Panc1 (cell line): ENCODE measurements around the gene RAB3IP. TPM values are rescaled to one million over a fixed set of nuclear protein-coding genes. Genes with fewer than 3 reads are reported as not detected.
"Not testable (repeated sequence)": the region's sequence is repeated elsewhere in the genome, so short reads cannot be mapped to it uniquely, and the experiment has no call there.

Experiments used
- ATAC-seq: fragments of 200-7000 bp; cut with Tn5 transposase; 2 replicates; pipeline ENCODE4 v1.9.1; 2020; ENCODE audit warnings: mild to moderate bottlenecking, moderate library complexity
- BruUV-seq: library from RNA; stranded (reverse); fragments of 400-500 nt; replicated peaks from 2 replicates; lab custom pipeline; 2021; lab: Mats Ljungman, UMichigan
- CTCF ChIA-PET: fragments of 300-600 bp; sonication (Branson Sonifier 250); formaldehyde crosslinking; loops from one replicate; lab custom pipeline; 2022; ENCODE audit warnings: antibody characterized with exemption; lab: Charles Lee
- POLR2A ChIA-PET: fragments of 300-600 bp; sonication (Branson Sonifier 250); formaldehyde crosslinking; loops from one replicate; lab custom pipeline; 2022; ENCODE audit warnings: antibody characterized with exemption; lab: Charles Lee
- DNase-seq: peaks from one replicate; pipeline ENCODE4 v3.0.0-alpha.2; 2010; ENCODE audit warnings: low read depth, low spot score
- H3K27ac ChIP-seq: 2 replicates; pipeline ENCODE4 v1.5.1; 2011; ENCODE audit warnings: mild to moderate bottlenecking, low read length, inconsistent platforms
- H3K27me3 ChIP-seq: fragments of 200-500 bp; sonication (Bioruptor generic); 2 replicates; pipeline ENCODE4 v1.6.0; 2014; ENCODE audit warnings: low read length, inconsistent platforms; ENCODE audit not compliant: control insufficient read depth, insufficient read depth
- H3K36me3 ChIP-seq: fragments of 200-500 bp; sonication (Bioruptor generic); 2 replicates; pipeline ENCODE4 v1.5.1; 2014; ENCODE audit warnings: inconsistent platforms, mild to moderate bottlenecking, low read length, moderate library complexity; ENCODE audit not compliant: control insufficient read depth, insufficient read depth
- H3K4me1 ChIP-seq: 2 replicates; pipeline ENCODE4 v1.5.1; 2011; ENCODE audit warnings: inconsistent platforms, mild to moderate bottlenecking, low read length, moderate library complexity; ENCODE audit not compliant: control insufficient read depth, insufficient read depth
- H3K4me3 ChIP-seq, 2 experiments: 2 replicates each; pipeline ENCODE4 v1.5.1; 2011 to 2012; ENCODE audit warnings: low read depth in 2 of 2, low read length in 2 of 2, mild to moderate bottlenecking in 2 of 2, inconsistent platforms in 1 of 2, moderate library complexity in 1 of 2
- H3K9me3 ChIP-seq: fragments of 200-500 bp; sonication (Bioruptor generic); 2 replicates; pipeline ENCODE4 v1.5.1; 2014; ENCODE audit warnings: low read depth, mild to moderate bottlenecking, inconsistent platforms, low read length, moderate library complexity; ENCODE audit not compliant: control insufficient read depth, insufficient read depth
- POLR2AphosphoS5 ChIP-seq: IDR thresholded peaks from 2 replicates; pipeline ENCODE4 v1.6.1; 2012; ENCODE audit warnings: mild to moderate bottlenecking, low read depth, low read length, moderate library complexity
- SIN3A ChIP-seq: IDR thresholded peaks from 2 replicates; pipeline ENCODE4 v1.6.1; 2012; ENCODE audit warnings: low read depth, mild to moderate bottlenecking, low read length, moderate library complexity, borderline replicate concordance; ENCODE audit not compliant: insufficient read depth
- TCF7L2 ChIP-seq: IDR thresholded peaks from 2 replicates; pipeline ENCODE4 v1.6.1; 2011; ENCODE audit warnings: mild to moderate bottlenecking, low read depth, low read length, inconsistent platforms
- in situ Hi-C: cut with HindIII; loops from 2 replicates; pipeline ENCODE4 v1.10.0; 2016; ENCODE audit warnings: low sequenced_read_pairs, low pct_unique_long_range_greater_than_20kb
- intact Hi-C: fragments of 100-400 bp; cut with micrococcal nuclease; formaldehyde crosslinking; loops from one replicate; pipeline ENCODE4 v1.10.0; 2022; ENCODE audit not compliant: unreplicated experiment
- total RNA-seq: library from RNA; stranded (reverse); gene quantifications from one replicate; pipeline ENCODE4 v1.2.1, GENCODE V29; 2021; ENCODE audit not compliant: unreplicated experiment
- TF ChIP-seq, protein P1 (sequence below), 2 experiments: IDR thresholded peaks; 2 replicates each; pipeline ENCODE4 v1.6.1; 2011 to 2012; ENCODE audit warnings: low read depth in 2 of 2, control low read depth in 1 of 2, low read length in 1 of 2, mild to moderate bottlenecking in 1 of 2, moderate library complexity in 1 of 2; ENCODE audit not compliant: insufficient read depth in 1 of 2
- TF ChIP-seq, protein P2 (sequence below): fragments of 450-650 bp; IDR thresholded peaks from 2 replicates; pipeline ENCODE4 v1.5.1; 2017; ENCODE audit warnings: mild to moderate bottlenecking

The RAB3IP gene
- total RNA-seq, 1 experiment from 2014 or later: 22.9 TPM

DNA sequence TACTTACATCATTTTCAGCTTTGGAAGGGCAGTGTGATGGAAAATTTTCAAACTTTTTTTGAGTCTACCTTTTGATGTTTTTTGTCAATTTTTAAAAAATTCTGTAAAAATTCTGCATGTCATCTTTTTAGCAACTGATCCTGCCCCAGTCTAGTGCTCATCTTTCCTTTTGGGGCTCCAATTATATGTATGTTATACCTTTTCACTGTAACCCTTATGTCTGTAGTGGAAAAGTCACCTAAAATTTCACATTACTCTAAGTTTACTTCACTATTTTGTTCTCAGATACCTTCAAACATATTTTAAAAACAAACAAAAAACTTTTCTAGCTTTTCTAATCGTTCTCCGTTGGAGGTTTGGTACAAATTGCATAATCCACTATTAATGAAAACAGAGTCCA lies 53.9 kb downstream of the RAB3IP start:
- no peak for ATAC-seq
- H3K36me3 ChIP-seq: no peaks in the 10 kb centered on the region; the same call in 1 of the 2 replicates
- no peaks in the 10 kb centered on the region for H3K27me3 ChIP-seq

DNA sequence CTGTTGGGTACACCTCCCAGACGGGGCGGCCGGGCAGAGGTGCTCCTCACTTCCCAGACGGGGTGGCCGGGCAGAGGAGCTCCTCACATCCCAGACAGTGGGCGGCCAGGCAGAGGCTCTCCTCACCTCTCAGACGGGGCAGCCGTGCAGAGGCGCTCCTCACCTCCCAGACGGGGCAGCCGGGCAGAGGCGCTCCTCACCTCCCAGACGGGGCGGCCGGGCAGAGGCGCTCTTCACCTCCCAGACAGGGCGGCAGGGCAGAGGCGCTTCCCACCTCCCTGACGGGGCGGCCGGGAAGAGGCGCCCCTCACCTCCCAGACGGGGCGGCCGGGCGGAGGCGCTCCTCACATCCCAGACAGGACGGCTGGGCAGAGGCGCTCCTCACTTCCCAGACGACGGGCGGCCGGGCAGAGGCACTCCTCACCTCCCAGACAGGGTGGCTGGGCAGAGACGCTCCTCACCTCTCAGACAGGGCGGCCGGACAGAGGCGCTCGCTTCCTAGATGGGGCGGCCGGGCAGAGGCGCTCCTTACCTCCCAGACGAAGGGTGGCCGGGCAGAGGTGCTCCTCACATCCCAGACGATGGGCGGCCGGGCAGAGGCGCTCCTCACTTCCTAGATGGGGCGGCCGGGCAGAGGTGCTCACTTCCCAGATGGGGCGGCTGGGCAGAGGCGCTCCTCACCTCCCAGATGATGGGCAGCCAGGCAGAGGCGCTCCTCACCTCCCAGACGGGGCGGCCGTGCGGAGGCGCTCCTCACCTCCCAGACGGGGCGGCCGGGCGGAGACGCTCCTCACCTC lies 68.6 kb downstream of the RAB3IP start:
- DNase-seq, H3K27me3 ChIP-seq, H3K27ac ChIP-seq, H3K4me3 ChIP-seq, H3K36me3 ChIP-seq, intact Hi-C loops, BruUV-seq, in situ Hi-C loops, POLR2A ChIA-PET, H3K4me1 ChIP-seq, H3K9me3 ChIP-seq, ATAC-seq, CTCF ChIA-PET: not testable (repeated sequence)

More for the DNA sequence above, 53.9 kb downstream of the RAB3IP start:
- ChIA-PET CTCF (no interaction called here), POLR2A (no interaction called here)
- Histone ChIP-seq H3K4me3 (no peak overlapping the region), H3K4me1 (no peaks in the 10 kb centered on the region), H3K9me3 (peaks cover 5% of the 10 kb centered on the region; the same call in 1 of the 2 replicates), H3K27ac (no peak overlapping the region)
- in situ Hi-C loops: no loop called here
- intact Hi-C loops: no loop called here
- no peak for DNase-seq
- BruUV-seq: no TSS peak
- no peak for TF ChIP-seq POLR2AphosphoS5
- TF ChIP-seq TCF7L2: no peak
- TF ChIP-seq, protein P1, sequence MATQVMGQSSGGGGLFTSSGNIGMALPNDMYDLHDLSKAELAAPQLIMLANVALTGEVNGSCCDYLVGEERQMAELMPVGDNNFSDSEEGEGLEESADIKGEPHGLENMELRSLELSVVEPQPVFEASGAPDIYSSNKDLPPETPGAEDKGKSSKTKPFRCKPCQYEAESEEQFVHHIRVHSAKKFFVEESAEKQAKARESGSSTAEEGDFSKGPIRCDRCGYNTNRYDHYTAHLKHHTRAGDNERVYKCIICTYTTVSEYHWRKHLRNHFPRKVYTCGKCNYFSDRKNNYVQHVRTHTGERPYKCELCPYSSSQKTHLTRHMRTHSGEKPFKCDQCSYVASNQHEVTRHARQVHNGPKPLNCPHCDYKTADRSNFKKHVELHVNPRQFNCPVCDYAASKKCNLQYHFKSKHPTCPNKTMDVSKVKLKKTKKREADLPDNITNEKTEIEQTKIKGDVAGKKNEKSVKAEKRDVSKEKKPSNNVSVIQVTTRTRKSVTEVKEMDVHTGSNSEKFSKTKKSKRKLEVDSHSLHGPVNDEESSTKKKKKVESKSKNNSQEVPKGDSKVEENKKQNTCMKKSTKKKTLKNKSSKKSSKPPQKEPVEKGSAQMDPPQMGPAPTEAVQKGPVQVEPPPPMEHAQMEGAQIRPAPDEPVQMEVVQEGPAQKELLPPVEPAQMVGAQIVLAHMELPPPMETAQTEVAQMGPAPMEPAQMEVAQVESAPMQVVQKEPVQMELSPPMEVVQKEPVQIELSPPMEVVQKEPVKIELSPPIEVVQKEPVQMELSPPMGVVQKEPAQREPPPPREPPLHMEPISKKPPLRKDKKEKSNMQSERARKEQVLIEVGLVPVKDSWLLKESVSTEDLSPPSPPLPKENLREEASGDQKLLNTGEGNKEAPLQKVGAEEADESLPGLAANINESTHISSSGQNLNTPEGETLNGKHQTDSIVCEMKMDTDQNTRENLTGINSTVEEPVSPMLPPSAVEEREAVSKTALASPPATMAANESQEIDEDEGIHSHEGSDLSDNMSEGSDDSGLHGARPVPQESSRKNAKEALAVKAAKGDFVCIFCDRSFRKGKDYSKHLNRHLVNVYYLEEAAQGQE (IDR thresholded peaks at IDR 0.05; ENCODE audit: insufficient read depth in 1 of 2, low read depth in 2 of 2, low read length in 1 of 2): no peak
- TF ChIP-seq, protein P2, sequence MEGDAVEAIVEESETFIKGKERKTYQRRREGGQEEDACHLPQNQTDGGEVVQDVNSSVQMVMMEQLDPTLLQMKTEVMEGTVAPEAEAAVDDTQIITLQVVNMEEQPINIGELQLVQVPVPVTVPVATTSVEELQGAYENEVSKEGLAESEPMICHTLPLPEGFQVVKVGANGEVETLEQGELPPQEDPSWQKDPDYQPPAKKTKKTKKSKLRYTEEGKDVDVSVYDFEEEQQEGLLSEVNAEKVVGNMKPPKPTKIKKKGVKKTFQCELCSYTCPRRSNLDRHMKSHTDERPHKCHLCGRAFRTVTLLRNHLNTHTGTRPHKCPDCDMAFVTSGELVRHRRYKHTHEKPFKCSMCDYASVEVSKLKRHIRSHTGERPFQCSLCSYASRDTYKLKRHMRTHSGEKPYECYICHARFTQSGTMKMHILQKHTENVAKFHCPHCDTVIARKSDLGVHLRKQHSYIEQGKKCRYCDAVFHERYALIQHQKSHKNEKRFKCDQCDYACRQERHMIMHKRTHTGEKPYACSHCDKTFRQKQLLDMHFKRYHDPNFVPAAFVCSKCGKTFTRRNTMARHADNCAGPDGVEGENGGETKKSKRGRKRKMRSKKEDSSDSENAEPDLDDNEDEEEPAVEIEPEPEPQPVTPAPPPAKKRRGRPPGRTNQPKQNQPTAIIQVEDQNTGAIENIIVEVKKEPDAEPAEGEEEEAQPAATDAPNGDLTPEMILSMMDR: no peak

DNA sequence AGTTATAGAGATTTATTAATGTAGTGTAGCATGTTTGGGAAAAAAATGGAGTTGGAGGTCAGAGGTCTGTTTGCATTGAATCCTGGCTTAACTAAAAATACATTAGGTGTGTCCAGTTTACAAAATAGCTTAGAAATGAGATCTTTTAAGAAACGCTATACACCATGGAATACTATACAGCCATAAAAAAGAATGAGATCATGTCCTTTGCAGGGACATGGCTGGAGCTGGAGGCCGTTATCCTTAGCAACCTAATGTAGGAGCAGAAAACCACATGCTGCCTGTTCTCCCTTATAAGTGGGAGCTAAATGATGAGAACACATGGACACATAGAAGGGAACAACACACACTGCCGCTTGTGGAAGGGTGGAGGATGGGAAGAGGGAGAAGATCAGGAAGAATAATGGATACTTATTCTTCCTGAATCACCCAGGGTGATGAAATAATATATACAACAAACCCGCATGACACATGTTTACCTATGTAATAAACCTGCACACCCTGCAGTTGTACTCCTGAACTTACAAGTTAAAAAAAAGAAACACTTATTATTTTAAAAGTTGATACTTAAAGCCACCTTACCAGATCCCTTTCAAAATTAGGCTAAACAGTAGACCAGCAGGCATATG lies 72.3 kb downstream of the RAB3IP start:
- in situ Hi-C loops: no loop called here
- Histone ChIP-seq H3K9me3 (peaks cover 3% of the 10 kb centered on the region; the same call in 1 of the 2 replicates), H3K27me3 (no peaks in the 10 kb centered on the region), H3K36me3 (no peaks in the 10 kb centered on the region; the same call in 1 of the 2 replicates), H3K4me1 (no peaks in the 10 kb centered on the region), H3K27ac (no peak overlapping the region), H3K4me3 (no peak overlapping the region)
- ChIA-PET POLR2A (no interaction called here), CTCF (no interaction called here)
- DNase-seq (no peak), ATAC-seq (no peak)
- intact Hi-C loops: no loop called here
- no TSS peak for BruUV-seq
- TF ChIP-seq POLR2AphosphoS5 (no peak), SIN3A (no peak), TCF7L2 (no peak)
- TF ChIP-seq, protein P2: no peak
- TF ChIP-seq, protein P1 (IDR thresholded peaks at IDR 0.05; ENCODE audit: insufficient read depth in 1 of 2, low read depth in 2 of 2, low read length in 1 of 2): no peak
